HG02973 (cell line): Measurements from ENCODE around the gene EYA2.
"Not testable (repeated sequence)": the region's sequence is repeated elsewhere in the genome, so short reads cannot be mapped to it uniquely, and the experiment has no call there.

Experiments
- ATAC-seq: cut with Tn5 transposase; IDR thresholded peaks from one replicate; pipeline ENCODE4 v1.9.1; 2021; ENCODE audit warnings: moderate library complexity; ENCODE audit not compliant: unreplicated experiment

Gene EYA2

GRCh38 chr20:47196091-47197081 is 301.7 kb downstream of the EYA2 start:
- no peak for ATAC-seq

GRCh38 chr20:47198254-47198671 is 303.6 kb downstream of the EYA2 start:
- ATAC-seq: no peak

GRCh38 chr20:47198996-47199552 is 304.4 kb downstream of the EYA2 start:
- ATAC-seq: no peak

GRCh38 chr20:47201074-47201730 is 306.6 kb downstream of the EYA2 start:
- no peak for ATAC-seq

- no peak for ATAC-seq
Observed at GRCh38 chr20:47202733-47203667, 308.4 kb downstream of the EYA2 start.

GRCh38 chr20:47204008-47204849 is 309.6 kb downstream of the EYA2 start:
- no peak for ATAC-seq

GRCh38 chr20:47204850-47205122 is 310.1 kb downstream of the EYA2 start:
- not testable (repeated sequence) for ATAC-seq

GRCh38 chr20:47205577-47206123 is 311.0 kb downstream of the EYA2 start:
- ATAC-seq: no peak

- ATAC-seq: not testable (repeated sequence)
Observed at GRCh38 chr20:47206552-47206951, 311.9 kb downstream of the EYA2 start.

- ATAC-seq: no peak
Observed at GRCh38 chr20:47206962-47207641, 312.5 kb downstream of the EYA2 start.

- ATAC-seq: no peak
Observed at GRCh38 chr20:47208534-47209174, 314.0 kb downstream of the EYA2 start.

- no peak for ATAC-seq
Observed at GRCh38 chr20:47209982-47210381, 315.3 kb downstream of the EYA2 start.

- ATAC-seq: no peak
Observed at GRCh38 chr20:47210470-47210869, 315.8 kb downstream of the EYA2 start.

- no peak for ATAC-seq
Observed at GRCh38 chr20:47211036-47211435, 316.4 kb downstream of the EYA2 start.

- no peak for ATAC-seq
Observed at GRCh38 chr20:47212606-47213207, 318.1 kb downstream of the EYA2 start.

GRCh38 chr20:47213966-47214365 is 319.3 kb downstream of the EYA2 start:
- no peak for ATAC-seq

GRCh38 chr20:47215653-47216397 is 321.2 kb downstream of the EYA2 start:
- no peak for ATAC-seq
